Activated naive CD4-positive, alpha-beta T cell treated with anti-CD3 and anti-CD28 coated beads, Interleukin-2, amount 10 ng/mL, durations not matched to agents 7 days and 5 days (primary cell): ENCODE measurements around the gene FOXI1.
A peak's percentile ranks its signal among the peaks of the same experiment; 100 is the strongest.

Experiments
- CTCF ChIA-PET: fragments of 350-600 bp; sonication (Branson Sonifier 250); formaldehyde crosslinking; loops from one replicate; lab custom pipeline; 2021; ENCODE audit warnings: antibody characterized with exemption; lab: Charles Lee
- DNase-seq: peaks from one replicate; pipeline ENCODE4 v3.0.0-alpha.2; 2020
- H3K27ac Mint-ChIP-seq: one replicate; pipeline ENCODE4 v1.8.0; 2021; ENCODE audit warnings: mild to moderate bottlenecking, moderate library complexity, mixed read lengths
- H3K27me3 Mint-ChIP-seq: one replicate; pipeline ENCODE4 v1.8.0; 2021; ENCODE audit warnings: mild to moderate bottlenecking, mixed read lengths
- H3K36me3 Mint-ChIP-seq: one replicate; pipeline ENCODE4 v1.8.0; 2021; ENCODE audit warnings: mixed read lengths
- H3K4me1 Mint-ChIP-seq: one replicate; pipeline ENCODE4 v1.8.0; 2021; ENCODE audit warnings: mixed read lengths
- H3K4me3 Mint-ChIP-seq: one replicate; pipeline ENCODE4 v1.8.0; 2021; ENCODE audit warnings: mild to moderate bottlenecking, moderate library complexity, mixed read lengths
- H3K9me3 Mint-ChIP-seq: one replicate; pipeline ENCODE4 v1.8.0; 2021; ENCODE audit warnings: mixed read lengths

The FOXI1 gene

DNA sequence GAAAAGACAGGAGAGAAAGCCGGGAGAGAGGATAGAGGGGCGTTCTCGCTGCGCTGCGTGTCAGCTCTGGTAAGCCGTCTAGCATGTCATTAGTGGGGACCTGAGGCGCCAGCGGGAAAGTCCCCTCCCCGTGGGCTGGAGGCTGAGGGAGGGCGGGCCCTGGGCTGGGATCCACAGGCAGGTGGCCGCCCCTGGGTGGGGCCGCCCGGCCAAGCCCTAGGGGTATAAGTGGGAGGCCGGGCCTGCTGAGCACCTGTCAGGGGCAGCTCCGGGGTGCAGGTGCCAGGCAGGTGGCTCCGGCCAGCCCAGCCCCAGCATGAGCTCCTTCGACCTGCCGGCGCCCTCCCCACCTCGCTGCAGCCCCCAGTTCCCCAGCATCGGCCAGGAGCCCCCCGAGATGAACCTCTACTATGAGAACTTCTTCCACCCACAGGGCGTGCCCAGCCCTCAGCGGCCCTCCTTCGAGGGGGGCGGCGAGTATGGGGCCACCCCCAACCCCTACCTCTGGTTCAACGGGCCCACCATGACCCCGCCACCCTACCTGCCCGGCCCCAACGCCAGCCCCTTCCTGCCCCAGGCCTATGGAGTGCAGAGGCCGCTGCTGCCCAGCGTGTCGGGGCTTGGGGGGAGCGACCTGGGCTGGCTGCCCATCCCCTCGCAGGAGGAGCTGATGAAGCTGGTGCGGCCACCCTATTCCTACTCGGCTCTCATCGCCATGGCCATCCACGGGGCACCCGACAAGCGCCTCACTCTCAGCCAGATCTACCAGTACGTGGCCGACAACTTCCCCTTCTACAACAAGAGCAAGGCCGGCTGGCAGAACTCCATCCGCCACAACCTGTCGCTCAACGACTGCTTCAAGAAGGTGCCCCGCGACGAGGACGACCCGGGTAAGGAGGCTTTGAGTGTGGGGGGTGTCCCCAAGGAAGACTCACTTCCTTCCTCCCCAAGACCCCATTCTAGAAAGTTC is at the start of gene FOXI1:
Gene FOXI1, plus strand, starts transcription at position 256 of the 970 bp plus-strand sequence. Its CDS starts 61 bp downstream, at position 317.
- Mint-ChIP-seq H3K27ac (no peak within 1 kb of the TSS), H3K36me3 (no peaks in the 10 kb centered on the region), H3K4me1 (no peaks in the 10 kb centered on the region), H3K4me3 (no peak within 1 kb of the TSS), H3K9me3 (no peaks in the 10 kb centered on the region), H3K27me3 (peaks cover 46% of the 10 kb centered on the region)
- DNase-seq: peak; percentile 2
- CTCF ChIA-PET: no interaction called here

DNA sequence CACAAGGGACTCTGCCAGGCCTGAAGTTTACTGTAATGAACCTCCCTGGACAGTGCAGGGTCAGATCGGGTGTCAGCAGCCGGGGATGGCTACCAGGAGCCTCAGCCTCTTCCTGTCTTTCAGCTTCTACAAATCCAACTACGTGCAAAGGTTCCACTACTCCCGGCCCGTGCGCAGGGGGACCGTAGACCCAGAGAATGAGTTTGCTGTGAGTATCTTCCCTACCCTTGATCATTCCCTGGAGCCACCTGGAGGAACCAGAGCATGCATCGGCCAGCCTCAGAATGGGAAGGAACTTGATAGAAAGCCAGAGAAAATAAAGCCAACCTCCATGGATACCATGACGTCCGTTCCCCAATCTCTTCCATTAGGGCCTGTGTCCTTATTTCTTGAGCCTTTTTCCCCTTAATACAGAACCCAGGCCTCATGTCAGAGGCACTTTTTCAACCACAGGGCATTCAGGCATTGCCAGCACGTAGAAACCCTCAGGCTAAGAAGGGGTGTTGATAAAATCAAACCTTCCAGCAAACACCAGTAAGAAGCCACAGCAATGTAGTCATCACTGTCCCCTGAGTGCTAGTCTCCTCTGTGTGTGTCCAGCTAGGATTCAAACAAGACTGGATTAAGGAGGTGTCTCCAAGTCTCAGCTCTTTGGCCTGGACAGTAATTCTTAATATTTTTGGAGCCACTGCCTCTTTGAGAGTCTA is 49.0 kb upstream of the FOXI1 start:
- DNase-seq: no peak
- CTCF ChIA-PET: interaction anchor here (2.6 kb wide), 1 partner anchor 14 kb away, joined by 13 read pairs; no protein-coding TSS in a partner anchor
- H3K27ac Mint-ChIP-seq: no peak overlapping the region
- H3K4me1 Mint-ChIP-seq: no peaks in the 10 kb centered on the region
- H3K36me3 Mint-ChIP-seq: peaks cover 70% of the 10 kb centered on the region
- no peaks in the 10 kb centered on the region for H3K27me3 Mint-ChIP-seq
- peaks cover 3% of the 10 kb centered on the region for H3K9me3 Mint-ChIP-seq
- no peak overlapping the region for H3K4me3 Mint-ChIP-seq

DNA sequence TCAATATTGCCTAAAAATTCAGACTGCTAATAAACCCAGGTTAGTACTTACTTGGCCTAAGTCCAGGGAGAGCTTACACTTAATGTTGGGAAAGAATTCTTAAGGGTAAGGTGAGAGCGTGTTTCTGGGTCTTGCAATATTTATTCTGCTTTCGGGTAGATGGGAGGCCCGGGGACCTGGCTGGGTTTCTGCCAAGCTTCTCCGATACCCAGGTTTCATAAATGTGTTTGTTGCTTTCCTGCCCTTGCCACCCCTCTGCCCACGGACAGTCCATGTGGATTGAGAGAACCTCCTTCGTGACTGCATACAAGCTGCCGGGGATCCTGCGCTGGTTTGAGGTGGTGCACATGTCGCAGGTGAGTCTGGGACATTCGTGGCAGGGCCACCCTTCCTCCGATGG is 48.4 kb upstream of the FOXI1 start:
- CTCF ChIA-PET: interaction anchor here (2.6 kb wide), 1 partner anchor 13 kb away, joined by 13 read pairs; no protein-coding TSS in a partner anchor
- H3K4me3 Mint-ChIP-seq: no peak overlapping the region
- H3K27me3 Mint-ChIP-seq: no peaks in the 10 kb centered on the region
- no peak overlapping the region for H3K27ac Mint-ChIP-seq
- peaks cover 70% of the 10 kb centered on the region for H3K36me3 Mint-ChIP-seq
- no peaks in the 10 kb centered on the region for H3K4me1 Mint-ChIP-seq
- DNase-seq: no peak
- H3K9me3 Mint-ChIP-seq: peaks cover 3% of the 10 kb centered on the region

DNA sequence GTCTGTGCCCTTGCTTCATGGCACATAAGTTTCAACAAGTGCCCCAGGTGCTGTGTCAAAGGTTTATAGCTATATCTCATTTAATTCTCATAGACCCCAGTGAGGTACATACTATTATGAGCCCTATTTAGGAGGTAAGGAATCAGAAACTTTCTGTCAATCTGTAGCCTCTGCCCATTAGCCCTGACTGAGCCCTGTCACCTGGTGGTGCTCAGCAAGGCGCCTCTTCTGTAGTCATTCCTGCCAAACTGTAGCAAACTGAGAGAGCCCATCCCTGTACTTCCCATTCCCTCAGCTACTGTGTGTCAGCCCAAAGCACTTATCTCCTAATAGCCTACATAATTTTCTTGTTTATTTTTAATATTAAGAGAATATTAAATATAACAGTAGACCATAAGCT is 46.5 kb upstream of the FOXI1 start:
- H3K36me3 Mint-ChIP-seq: peaks cover 57% of the 10 kb centered on the region
- H3K27ac Mint-ChIP-seq: no peak overlapping the region
- CTCF ChIA-PET: interaction anchor here (2.6 kb wide), 1 partner anchor 12 kb away, joined by 13 read pairs; no protein-coding TSS in a partner anchor

DNA sequence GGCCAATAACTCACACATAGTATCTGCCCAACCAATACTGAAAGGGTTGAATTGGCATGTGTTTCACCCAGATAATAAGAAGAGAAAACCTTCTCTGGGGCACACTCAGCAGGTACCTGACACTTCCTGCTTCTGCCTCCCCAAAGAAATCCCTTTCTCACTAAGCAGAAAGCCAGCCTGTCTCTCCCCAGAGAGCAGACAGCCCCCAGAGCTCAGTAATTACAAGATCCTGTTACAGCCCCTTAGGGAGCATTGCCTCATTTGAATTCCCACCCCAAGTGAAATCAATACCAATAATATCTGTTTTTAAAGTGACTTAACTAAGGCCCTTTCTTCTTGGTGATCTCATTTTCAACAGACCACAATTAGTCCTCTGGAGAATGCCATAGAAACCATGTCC is 38.5 kb upstream of the FOXI1 start:
- Mint-ChIP-seq H3K4me1 (no peaks in the 10 kb centered on the region), H3K27ac (no peak overlapping the region), H3K9me3 (no peaks in the 10 kb centered on the region), H3K36me3 (peaks cover 59% of the 10 kb centered on the region), H3K27me3 (no peaks in the 10 kb centered on the region), H3K4me3 (no peak overlapping the region)
- CTCF ChIA-PET: no interaction called here
- DNase-seq: no peak

More for the DNA sequence above, 46.5 kb upstream of the FOXI1 start:
- Mint-ChIP-seq H3K4me3 (no peak overlapping the region), H3K27me3 (no peaks in the 10 kb centered on the region), H3K4me1 (no peaks in the 10 kb centered on the region), H3K9me3 (peaks cover 3% of the 10 kb centered on the region)
- DNase-seq: no peak

DNA sequence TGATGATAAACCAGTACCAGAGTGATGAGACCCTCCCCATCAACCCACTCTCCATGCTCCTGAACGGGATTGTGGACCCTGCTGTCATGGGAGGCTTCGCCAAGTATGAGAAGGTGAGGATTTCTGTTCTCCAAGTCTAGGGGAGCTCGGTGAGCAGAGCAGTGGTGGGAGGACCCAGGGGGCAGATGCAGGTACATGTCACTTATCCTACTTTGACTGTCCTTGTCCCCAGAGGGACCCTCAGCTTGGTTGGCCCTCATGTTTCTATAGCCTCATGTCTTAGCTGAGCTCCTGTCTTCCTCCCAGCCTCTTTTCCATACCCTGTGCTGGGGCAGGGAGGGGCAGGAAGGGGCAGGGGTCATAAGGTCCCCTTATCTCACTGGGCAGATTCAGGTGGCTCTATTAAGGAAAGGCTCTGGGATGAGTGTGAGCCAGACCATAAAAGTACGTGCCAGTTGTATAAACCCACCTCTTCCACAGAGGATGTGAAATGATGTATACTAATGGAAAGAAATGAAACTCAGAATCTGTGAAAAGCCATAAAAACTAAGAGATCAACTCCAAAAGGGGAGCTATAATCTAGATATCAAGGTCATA is 38.0 kb upstream of the FOXI1 start:
- no peak overlapping the region for H3K27ac Mint-ChIP-seq

DNA sequence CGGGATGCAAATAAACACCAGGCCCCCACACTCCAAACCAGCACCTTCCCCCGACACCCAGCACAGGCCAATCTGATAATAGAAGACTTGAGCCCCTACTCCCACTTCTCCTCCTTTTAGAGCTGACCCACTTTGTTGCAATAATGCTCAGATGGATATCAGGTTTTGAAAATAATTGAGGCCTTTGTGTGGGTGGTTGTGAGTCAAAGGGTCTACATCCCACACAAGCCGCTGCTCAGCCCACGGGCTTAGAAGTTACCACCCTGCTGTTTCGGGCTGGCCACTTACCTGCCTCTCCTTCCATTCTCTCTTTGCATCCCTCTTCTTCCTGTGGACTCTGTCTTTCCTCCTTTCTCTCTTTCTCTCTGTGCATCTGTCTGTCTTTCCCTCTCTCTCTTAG is 36.2 kb upstream of the FOXI1 start:
- CTCF ChIA-PET: interaction anchor here (1.2 to 2.4 kb wide), 2 partner anchors 12 to 19 kb away, joined by 3 to 13 read pairs; no protein-coding TSS in a partner anchor
- Mint-ChIP-seq H3K27ac (no peak overlapping the region), H3K4me3 (no peak overlapping the region), H3K27me3 (no peaks in the 10 kb centered on the region), H3K4me1 (no peaks in the 10 kb centered on the region), H3K9me3 (no peaks in the 10 kb centered on the region), H3K36me3 (peaks cover 56% of the 10 kb centered on the region)
- DNase-seq: no peak

More for the DNA sequence above, 38.0 kb upstream of the FOXI1 start:
- H3K27me3 Mint-ChIP-seq: no peaks in the 10 kb centered on the region
- H3K4me1 Mint-ChIP-seq: no peaks in the 10 kb centered on the region
- no peak overlapping the region for H3K4me3 Mint-ChIP-seq
- no peak for DNase-seq
- H3K9me3 Mint-ChIP-seq: no peaks in the 10 kb centered on the region
- CTCF ChIA-PET: no interaction called here
- peaks cover 59% of the 10 kb centered on the region for H3K36me3 Mint-ChIP-seq

DNA sequence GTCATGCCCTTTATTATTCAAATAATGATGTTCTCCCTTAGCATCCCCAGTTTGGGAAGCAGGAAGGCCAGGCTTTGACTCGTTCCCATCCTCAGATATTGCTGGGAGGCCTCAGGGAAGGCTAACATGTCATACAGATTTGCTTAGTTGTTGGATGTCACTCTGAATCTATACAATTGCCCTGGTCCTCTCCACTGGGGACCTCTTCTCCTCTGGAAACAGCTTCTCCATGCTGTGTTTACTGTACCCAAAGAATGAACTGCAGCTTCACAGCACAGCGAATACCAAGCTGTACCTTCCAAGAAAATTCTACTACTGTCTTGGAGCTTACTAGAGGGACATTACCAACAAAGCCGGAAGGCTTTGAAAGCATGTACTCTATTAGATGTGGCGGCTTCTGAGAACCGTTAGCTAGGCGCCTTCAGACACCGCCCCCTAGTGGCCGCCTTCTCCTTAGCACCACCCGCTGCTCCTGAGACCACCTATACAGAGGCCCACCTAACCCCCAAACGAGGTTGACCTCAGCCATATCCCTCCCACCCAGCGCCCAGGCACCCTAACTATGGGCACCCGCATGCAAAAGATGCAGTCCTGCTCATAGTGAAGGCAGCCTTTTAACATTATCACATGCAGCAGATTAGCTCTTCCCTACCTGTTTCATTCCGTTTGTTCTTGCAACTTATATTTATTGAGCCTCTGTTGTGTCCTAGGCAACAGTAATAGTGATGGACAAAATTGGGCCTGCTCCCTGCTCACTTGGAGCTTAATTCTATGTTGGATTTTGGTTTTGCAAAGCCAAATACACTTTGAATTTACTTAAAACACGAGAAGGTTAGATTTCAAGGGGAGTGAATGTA is 34.9 kb upstream of the FOXI1 start:
- peak; percentile 32 for DNase-seq
- CTCF ChIA-PET: interaction anchor here (0.8 to 2.4 kb wide), 11 partner anchors 7 to 1006 kb away, joined by 3 to 13 read pairs (median 3); no protein-coding TSS in a partner anchor
- Mint-ChIP-seq H3K4me3 (no peak overlapping the region), H3K4me1 (no peaks in the 10 kb centered on the region), H3K9me3 (no peaks in the 10 kb centered on the region), H3K27me3 (no peaks in the 10 kb centered on the region), H3K27ac (no peak overlapping the region), H3K36me3 (peaks cover 63% of the 10 kb centered on the region)

DNA sequence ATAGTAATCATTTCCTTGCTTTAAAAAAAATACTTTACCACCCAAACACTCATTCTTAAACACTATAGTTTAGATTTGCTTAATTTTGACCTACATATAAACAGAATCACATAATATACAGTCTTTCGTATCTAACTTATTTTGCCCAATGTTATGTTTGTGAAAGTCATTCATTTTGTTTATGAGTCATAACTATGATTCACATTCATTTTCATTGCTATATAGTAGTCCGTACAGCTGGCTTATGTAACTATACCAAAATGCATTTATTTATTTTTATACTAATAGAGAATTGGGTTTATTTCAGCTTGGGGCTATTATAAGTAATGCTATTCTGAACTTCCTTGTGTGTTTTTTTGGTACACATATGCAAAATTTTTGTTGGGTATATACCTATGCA is 33.9 kb upstream of the FOXI1 start:
- H3K27ac Mint-ChIP-seq: no peak overlapping the region
- H3K36me3 Mint-ChIP-seq: peaks cover 70% of the 10 kb centered on the region
- H3K27me3 Mint-ChIP-seq: no peaks in the 10 kb centered on the region
- no peaks in the 10 kb centered on the region for H3K4me1 Mint-ChIP-seq
- no peaks in the 10 kb centered on the region for H3K9me3 Mint-ChIP-seq
- CTCF ChIA-PET: interaction anchor here (1.2 to 2.4 kb wide), 3 partner anchors 8 to 14 kb away, joined by 3 to 13 read pairs (median 4); no protein-coding TSS in a partner anchor
- no peak for DNase-seq
- H3K4me3 Mint-ChIP-seq: no peak overlapping the region

DNA sequence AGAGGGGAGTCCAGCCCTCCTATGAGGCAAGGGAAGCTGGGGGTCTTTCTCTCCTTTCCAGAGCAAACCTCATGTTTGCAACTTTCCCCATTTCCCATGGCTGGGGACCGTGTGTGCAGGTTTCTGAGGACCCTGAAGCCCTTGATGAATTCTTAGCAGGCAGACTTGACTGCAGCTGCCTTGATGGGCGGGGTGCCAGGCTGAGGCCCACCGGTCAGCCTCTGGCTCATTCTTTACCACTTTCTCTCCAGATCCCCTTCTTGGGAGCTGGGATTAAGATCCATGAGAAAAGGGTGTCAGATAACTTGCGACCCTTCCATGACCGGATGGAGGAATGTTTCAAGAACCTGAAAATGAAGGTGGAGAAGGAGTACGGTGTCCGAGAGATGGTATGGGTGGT is 30.0 kb upstream of the FOXI1 start:
- Mint-ChIP-seq H3K4me3 (no peak overlapping the region), H3K27me3 (no peaks in the 10 kb centered on the region), H3K4me1 (no peaks in the 10 kb centered on the region), H3K9me3 (no peaks in the 10 kb centered on the region), H3K36me3 (peaks cover 74% of the 10 kb centered on the region), H3K27ac (no peak overlapping the region)
- no peak for DNase-seq
- CTCF ChIA-PET: interaction anchor here (1.2 kb wide), 1 partner anchor 108 kb away, joined by 3 read pairs; no protein-coding TSS in a partner anchor

DNA sequence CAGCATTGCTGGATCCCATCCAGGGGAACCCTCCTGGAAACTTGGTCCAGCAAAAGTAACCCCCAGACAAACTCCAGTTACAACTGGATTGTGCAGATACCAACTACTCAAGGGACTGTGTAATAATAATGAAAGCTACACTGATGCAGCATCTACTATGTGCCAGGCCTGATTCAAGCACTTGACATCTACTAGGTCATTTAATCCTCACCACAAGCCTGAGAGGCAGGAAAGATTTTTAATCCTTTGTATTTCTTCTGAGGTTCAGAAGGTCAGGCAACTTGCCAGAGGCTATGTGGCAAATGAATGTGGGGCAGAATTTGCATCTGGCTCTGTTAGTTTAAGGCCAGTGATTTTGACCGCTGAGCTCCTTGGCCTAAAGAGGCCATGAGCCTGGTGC is 29.5 kb upstream of the FOXI1 start:
- H3K27ac Mint-ChIP-seq: no peak overlapping the region
- no peak for DNase-seq
- no peaks in the 10 kb centered on the region for H3K4me1 Mint-ChIP-seq
- H3K4me3 Mint-ChIP-seq: no peak overlapping the region
- H3K36me3 Mint-ChIP-seq: peaks cover 71% of the 10 kb centered on the region
- H3K9me3 Mint-ChIP-seq: no peaks in the 10 kb centered on the region
- CTCF ChIA-PET: interaction anchor here (1.2 kb wide), 1 partner anchor 108 kb away, joined by 3 read pairs; no protein-coding TSS in a partner anchor
- no peaks in the 10 kb centered on the region for H3K27me3 Mint-ChIP-seq

DNA sequence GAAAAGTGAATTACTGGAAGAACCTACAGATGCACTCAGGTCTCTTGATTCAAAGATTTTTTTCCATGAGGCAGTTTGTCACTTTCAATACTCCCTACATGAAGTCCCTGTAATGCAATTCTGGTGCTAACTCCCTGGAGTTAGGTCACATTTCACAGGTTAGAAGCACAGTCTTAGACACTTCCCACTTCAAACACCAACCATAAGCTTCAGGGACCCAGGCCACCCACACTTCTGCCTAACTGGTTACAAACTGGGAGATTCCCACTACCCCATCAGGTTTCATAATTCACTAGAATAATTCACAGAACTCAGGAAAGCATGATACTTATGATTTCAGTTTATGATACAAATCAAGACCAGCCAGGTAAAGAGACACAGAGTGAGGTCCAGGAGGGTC is 29.0 kb upstream of the FOXI1 start:
- Mint-ChIP-seq H3K36me3 (peaks cover 68% of the 10 kb centered on the region), H3K4me1 (no peaks in the 10 kb centered on the region)

DNA sequence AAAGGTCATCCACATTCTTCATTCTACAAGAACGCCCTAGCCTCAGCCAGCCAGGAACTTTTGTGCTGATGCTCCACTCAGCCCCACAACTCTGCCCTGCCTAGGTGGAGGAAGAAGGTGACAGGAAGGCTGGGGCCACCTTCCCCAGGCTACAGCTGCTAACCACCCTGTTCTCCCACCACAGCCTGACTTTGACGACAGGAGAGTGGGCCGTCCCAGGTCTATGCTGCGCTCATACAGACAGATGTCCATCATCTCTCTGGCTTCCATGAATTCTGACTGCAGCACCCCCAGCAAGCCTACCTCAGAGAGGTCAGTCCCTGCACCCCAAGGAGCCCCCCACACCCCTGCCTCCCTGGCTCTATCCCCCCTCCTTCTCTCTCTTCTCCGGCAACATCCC is 28.2 kb upstream of the FOXI1 start:
- CTCF ChIA-PET: no interaction called here
- no peak overlapping the region for H3K4me3 Mint-ChIP-seq
- H3K9me3 Mint-ChIP-seq: no peaks in the 10 kb centered on the region
- H3K27ac Mint-ChIP-seq: no peak overlapping the region
- DNase-seq: no peak
- no peaks in the 10 kb centered on the region for H3K27me3 Mint-ChIP-seq
- H3K36me3 Mint-ChIP-seq: peaks cover 76% of the 10 kb centered on the region
- no peaks in the 10 kb centered on the region for H3K4me1 Mint-ChIP-seq

More for the DNA sequence above, 29.0 kb upstream of the FOXI1 start:
- H3K27me3 Mint-ChIP-seq: no peaks in the 10 kb centered on the region
- no peak for DNase-seq
- CTCF ChIA-PET: no interaction called here
- no peaks in the 10 kb centered on the region for H3K9me3 Mint-ChIP-seq
- H3K27ac Mint-ChIP-seq: no peak overlapping the region
- no peak overlapping the region for H3K4me3 Mint-ChIP-seq
